HepG2 (cell line): ENCODE results near the gene PCDH17. TPM values are rescaled to one million over a fixed set of nuclear protein-coding genes. Genes with fewer than 3 reads are reported as not detected.

Experiments
- ATAC-seq: fragments of 200-7000 bp; cut with Tn5 transposase; 3 replicates; pipeline ENCODE4 v1.9.1; 2020; ENCODE audit warnings: mild to moderate bottlenecking, moderate library complexity
- BruUV-seq: library from RNA; stranded (reverse); fragments of 400-500 nt; replicated peaks from 2 replicates; lab custom pipeline; 2021; lab: Mats Ljungman, UMichigan
- CTCF ChIA-PET: fragments of 300-600 bp; formaldehyde crosslinking; extraction: SDS; loops from one replicate; lab custom pipeline; 2021; ENCODE audit warnings: low total read pairs, inconsistent platforms, low intra/inter-chr PET ratio; lab: Yijun Ruan, JAX
- POLR2A ChIA-PET: fragments of 350-600 bp; sonication (Branson Sonifier 250); formaldehyde crosslinking; loops from one replicate; lab custom pipeline; 2020; ENCODE audit warnings: antibody characterized with exemption, inconsistent platforms; lab: Yijun Ruan, JAX
- DNase-seq: peaks from one replicate; pipeline ENCODE4 v3.0.0-alpha.2; 2015; ENCODE audit warnings: low spot score
- FAIRE-seq: peaks from 3 replicates; lab custom pipeline; 2011; peaks lifted over from hg19 to GRCh38; lab: Jason Lieb, UNC
- H2AFZ ChIP-seq: one replicate; pipeline ENCODE4 v1.6.1; 2011; ENCODE audit warnings: low read length, inconsistent platforms
- H3K27ac ChIP-seq: fragments of 300-600 bp; 3 replicates; pipeline ENCODE4 v1.8.0; 2011; ENCODE audit warnings: mixed run types, mild to moderate bottlenecking, mixed read lengths, low read length, inconsistent platforms; ENCODE audit not compliant: insufficient read depth; ENCODE audit errors: extremely low read length
- H3K27me3 ChIP-seq, 2 experiments: fragments of 200-600 bp in 1 of 2; 2 replicates in 1 of 2; 3 replicates in 1 of 2; pipeline versions ENCODE4 v1.6.0 to v1.8.0; 2011; ENCODE audit warnings: low read length in 2 of 2, mild to moderate bottlenecking in 2 of 2, moderate library complexity in 2 of 2, inconsistent platforms in 1 of 2; ENCODE audit not compliant: insufficient read depth in 2 of 2, control insufficient read depth in 1 of 2
- H3K36me3 ChIP-seq, 2 experiments: fragments of 200-600 bp in 1 of 2; replicated peaks in 1 of 2; 2 replicates in 1 of 2; 3 replicates in 1 of 2; pipeline versions ENCODE4 v1.5.1 to v1.8.0; 2011; ENCODE audit warnings: low read length in 2 of 2, inconsistent platforms in 1 of 2; ENCODE audit not compliant: insufficient read depth in 2 of 2, control insufficient read depth in 1 of 2
- H3K4me1 ChIP-seq: 2 replicates; pipeline ENCODE4 v1.5.1; 2012; ENCODE audit warnings: low read length, inconsistent platforms; ENCODE audit not compliant: insufficient read depth
- H3K4me2 ChIP-seq: 2 replicates; pipeline ENCODE4 v1.6.0; 2011; ENCODE audit warnings: low read depth, low read length, inconsistent platforms
- H3K4me3 ChIP-seq, 3 experiments: fragments of 200-600 bp in 1 of 3; sonication (generic), shearing (Covaris generic) in 1 of 3; replicated peaks in 1 of 3; 2 replicates each; pipeline ENCODE4 v1.5.1; 2011 to 2016; ENCODE audit warnings: low read length in 3 of 3, inconsistent platforms in 2 of 3, low read depth in 2 of 3, mild to moderate bottlenecking in 2 of 3, control low read depth in 1 of 3, mixed read lengths in 1 of 3; ENCODE audit not compliant: insufficient read depth in 1 of 3
- H3K79me2 ChIP-seq: one replicate; pipeline ENCODE4 v1.6.1; 2011; ENCODE audit warnings: low read length, inconsistent platforms; ENCODE audit not compliant: insufficient read depth
- H3K9ac ChIP-seq: 2 replicates; pipeline ENCODE4 v1.6.0; 2011; ENCODE audit warnings: mild to moderate bottlenecking, low read depth, low read length, inconsistent platforms; ENCODE audit not compliant: insufficient read depth
- H3K9me3 ChIP-seq: 2 replicates; pipeline ENCODE4 v1.5.1; 2012; ENCODE audit warnings: mild to moderate bottlenecking, low read length
- H4K20me1 ChIP-seq: 2 replicates; pipeline ENCODE4 v1.6.0; 2011; ENCODE audit warnings: inconsistent platforms, mild to moderate bottlenecking, low read length, moderate library complexity; ENCODE audit not compliant: insufficient read depth
- CENPT ChIP-seq: sonication (generic); formaldehyde crosslinking; IDR thresholded peaks from 2 replicates; pipeline ENCODE4 v1.8.0; 2022; ENCODE audit warnings: low read depth, mild to moderate bottlenecking, moderate library complexity, missing genetic modification reagents
- DZIP1 ChIP-seq: sonication (generic); formaldehyde crosslinking; IDR thresholded peaks from 2 replicates; pipeline ENCODE4 v1.5.0; 2020; ENCODE audit warnings: mild to moderate bottlenecking, missing genetic modification reagents
- ETS1 ChIP-seq: sonication (generic); formaldehyde crosslinking; IDR thresholded peaks from 2 replicates; pipeline ENCODE4 v1.4.0; 2020; ENCODE audit warnings: missing genetic modification reagents
- MZF1 ChIP-seq: sonication (generic); formaldehyde crosslinking; IDR thresholded peaks from 2 replicates; pipeline ENCODE4 v1.8.1; 2023; ENCODE audit warnings: mild to moderate bottlenecking, missing genetic modification reagents, borderline replicate concordance
- NFE2L1 ChIP-seq: sonication (generic); formaldehyde crosslinking; IDR thresholded peaks from 2 replicates; pipeline ENCODE4 v1.4.0; 2020; ENCODE audit warnings: missing genetic modification reagents, mild to moderate bottlenecking, borderline replicate concordance
- RERE ChIP-seq: IDR thresholded peaks from 2 replicates; pipeline ENCODE4 v1.6.1; 2016; ENCODE audit warnings: low read depth, missing genetic modification reagents, missing compliant biosample characterization
- SMAD1 ChIP-seq: sonication (generic); formaldehyde crosslinking; IDR thresholded peaks from 2 replicates; pipeline ENCODE4 v1.4.0; 2020; ENCODE audit warnings: missing genetic modification reagents, low read depth, mild to moderate bottlenecking, borderline replicate concordance
- ZC3H4 ChIP-seq: sonication (generic); formaldehyde crosslinking; IDR thresholded peaks from 2 replicates; pipeline ENCODE4 v1.4.0; 2020; ENCODE audit warnings: missing genetic modification reagents, borderline replicate concordance
- ZFP82 ChIP-seq: sonication (generic); formaldehyde crosslinking; IDR thresholded peaks from 2 replicates; pipeline ENCODE4 v1.5.1; 2020; ENCODE audit warnings: mild to moderate bottlenecking, missing genetic modification reagents, borderline replicate concordance
- ZNF329 ChIP-seq: sonication (generic); formaldehyde crosslinking; IDR thresholded peaks from 2 replicates; pipeline ENCODE4 v1.9.0; 2021; ENCODE audit warnings: low read depth, mild to moderate bottlenecking, missing genetic modification reagents
- ZNF512B ChIP-seq: sonication (generic); formaldehyde crosslinking; IDR thresholded peaks from 2 replicates; pipeline ENCODE4 v1.5.1; 2020; ENCODE audit warnings: missing genetic modification reagents, mild to moderate bottlenecking, borderline replicate concordance
- WGBS: methylation state at CpG from one replicate; pipeline ENCODE4 v1.1.6; 2017; ENCODE audit warnings: low lambda C conversion rate; 5-methylcytosine and 5-hydroxymethylcytosine counted together
- in situ Hi-C: cut with HindIII; loops from 2 replicates; pipeline ENCODE4 v1.10.0; 2017; ENCODE audit warnings: low pct_unique_long_range_greater_than_20kb; ENCODE audit not compliant: extremely low pct_ligation_motif_present
- intact Hi-C: fragments of 100-400 bp; cut with micrococcal nuclease; formaldehyde crosslinking; loops from one replicate; pipeline ENCODE4 v1.10.0; 2022; ENCODE audit not compliant: unreplicated experiment
- polyA plus RNA-seq, 8 experiments: library from polyadenylated mRNA; depleted of rRNA in 3 of 8; stranded (reverse) in 7 of 8; unstranded in 1 of 8; fragments of >200 nt; fragmentation: Illumina TruSeq in 4 of 8; extraction: Trizol in 4 of 8; gene quantifications; 2 replicates each; pipeline versions ENCODE4 v1.2.1 to v1.2.3, GENCODE V29; 2011 to 2016; ENCODE audit warnings: low read depth in 4 of 8, missing spikeins in 1 of 8, mixed read lengths in 1 of 8; ENCODE audit not compliant: insufficient read depth in 1 of 8
- total RNA-seq, 5 experiments: library from RNA; depleted of rRNA; stranded (reverse); fragments of >200 nt; fragmentation: Illumina TruSeq; extraction: Trizol; gene quantifications; 2 replicates each; pipeline ENCODE4 v1.2.3, GENCODE V29; 2016; ENCODE audit warnings: low read depth in 1 of 5

The PCDH17 gene
- total and polyA plus RNA-seq, 2 of the 13 experiments (the other 11 are each of a cell fraction or from before 2014, with no cell fraction given) = not detected

GRCh38 chr13:57748096-57748495 lies 116.6 kb downstream of the PCDH17 start (continued):
- TF ChIP-seq ZNF512B (CRISPR knock-in tag) (no peak), NFE2L1 (CRISPR knock-in tag) (no peak), ZFP82 (CRISPR knock-in tag) (no peak), MZF1 (no peak), SMAD1 (CRISPR knock-in tag) (no peak), CENPT (no peak), ETS1 (CRISPR knock-in tag) (no peak)
- TF ChIP-seq, all 625 proteins: peak for 0

- no peak overlapping the region for H3K9ac ChIP-seq
- H3K4me2 ChIP-seq = no peak overlapping the region
- in situ Hi-C loops (no loop called here), intact Hi-C loops (no loop called here)
- FAIRE-seq (no peak), DNase-seq (no peak), ATAC-seq (no peak)
- no peaks in the 10 kb centered on the region for H3K27me3 ChIP-seq
- no peak overlapping the region for H2AFZ ChIP-seq
- peaks cover 15% of the 10 kb centered on the region; the same call in 1 of the 2 replicates for H3K9me3 ChIP-seq
- ChIA-PET POLR2A (no interaction called here), CTCF (no interaction called here)
- H3K4me1 ChIP-seq = no peaks in the 10 kb centered on the region
- H4K20me1 ChIP-seq = no peaks in the 10 kb centered on the region
- WGBS = 0% methylated on average over 2 of the region's 2 CpGs
- no peak overlapping the region for H3K27ac ChIP-seq
- H3K4me3 ChIP-seq = no peak overlapping the region
- H3K36me3 ChIP-seq = no peaks in the 10 kb centered on the region
- BruUV-seq = no TSS peak
- H3K79me2 ChIP-seq = no peaks in the 10 kb centered on the region
- TF ChIP-seq DZIP1 (CRISPR knock-in tag) (no peak), ZC3H4 (CRISPR knock-in tag) (no peak), ZNF329 (CRISPR knock-in tag) (no peak), RERE (CRISPR knock-in tag) (no peak)
Measured at GRCh38 chr13:57760951-57761350, 129.4 kb downstream of the PCDH17 start.
